Measurements from ENCODE around the gene IL15.
"Not testable (repeated sequence)": the region's sequence is repeated elsewhere in the genome, so short reads cannot be mapped to it uniquely, and the experiment has no call there.

Gene IL15

GRCh38 chr4:141705048-141705746 lies 68.8 kb downstream of the IL15 start:
- DNase-seq: no peak

DNA sequence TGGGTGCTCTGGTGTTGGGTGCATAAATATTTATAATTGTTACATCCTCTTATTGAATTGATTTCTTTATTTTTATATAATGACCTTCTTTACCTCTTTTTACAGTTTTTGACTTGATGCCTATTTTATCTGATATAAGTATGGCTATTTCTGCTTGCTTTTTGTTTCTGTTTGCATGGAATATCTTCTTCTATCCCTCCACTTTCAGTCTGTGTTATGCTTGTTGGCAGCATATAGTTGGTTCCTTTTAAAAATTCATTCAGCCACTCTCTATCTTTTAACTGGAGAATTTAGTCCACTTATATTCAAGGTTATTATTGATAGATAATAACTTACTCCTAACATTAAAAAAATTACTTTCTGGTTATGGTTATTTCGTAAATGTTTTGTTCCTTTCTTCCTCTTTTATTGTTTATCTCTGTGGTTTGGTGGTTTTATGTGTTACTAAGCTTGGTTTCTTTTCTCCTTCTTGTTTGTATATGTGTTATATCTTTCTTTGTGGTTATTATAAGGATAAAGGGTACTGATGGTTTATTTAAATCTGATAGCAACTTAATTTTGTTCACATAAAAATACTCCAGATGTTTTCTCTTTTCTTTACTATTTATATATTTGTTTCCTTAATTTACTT lies 69.5 kb downstream of the IL15 start:
- DNase-seq: no peak

DNA sequence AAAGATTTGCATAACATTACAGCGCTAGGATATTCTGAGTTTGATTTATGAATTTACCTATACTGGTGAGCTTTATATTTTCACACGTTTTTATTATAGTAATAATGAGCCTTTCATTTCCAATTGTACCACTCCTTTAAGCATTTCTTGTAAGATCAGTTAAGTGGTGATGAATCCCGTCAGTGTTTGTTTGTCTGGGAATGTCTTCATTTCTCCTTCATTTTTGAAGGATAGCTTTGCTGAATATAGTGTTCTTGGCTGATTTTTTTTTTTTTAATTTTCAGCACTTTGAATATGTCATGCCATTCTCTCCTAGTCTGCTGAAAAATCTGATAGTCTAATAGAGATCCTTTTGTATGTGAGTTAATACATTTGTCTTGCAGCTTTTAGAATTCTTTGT lies 70.1 kb downstream of the IL15 start:
- no peak for DNase-seq

DNA sequence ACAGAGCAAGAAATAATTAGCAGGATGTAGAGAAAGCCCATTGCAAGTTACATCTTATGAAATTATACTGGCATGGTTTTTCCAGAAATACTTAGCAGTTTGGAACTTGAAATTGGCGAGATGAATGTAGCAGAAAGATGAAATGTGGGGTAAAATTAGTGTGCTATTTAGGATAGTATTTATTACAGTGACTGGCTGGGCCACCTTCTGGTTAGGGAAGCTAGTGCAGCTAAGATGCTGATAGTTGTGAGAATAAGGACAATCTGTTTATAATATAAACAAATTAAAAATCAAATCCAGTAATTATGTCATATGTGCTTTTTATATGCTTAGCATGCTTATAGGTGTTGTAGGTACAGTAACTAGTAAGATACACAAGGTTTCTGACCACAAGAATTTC lies 74.8 kb downstream of the IL15 start:
- DNase-seq: no peak

DNA sequence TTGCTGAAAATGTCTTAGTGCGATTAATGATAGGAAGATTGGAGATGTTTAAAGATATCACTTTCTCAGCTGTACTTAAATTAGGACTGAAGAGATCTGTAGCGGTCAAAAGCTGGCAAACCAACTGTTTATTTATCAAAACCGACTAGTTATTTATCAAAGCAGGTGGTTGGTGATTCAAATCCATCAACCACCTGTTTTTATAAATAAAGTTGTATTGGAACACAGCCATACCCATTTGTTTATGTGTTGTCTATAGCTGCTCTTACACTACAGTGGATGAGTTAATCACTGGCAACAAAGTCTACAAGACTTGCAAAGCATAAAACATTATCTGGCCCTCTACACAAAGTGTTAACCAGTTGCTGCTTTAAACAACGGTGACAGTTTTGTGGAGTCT lies 76.8 kb downstream of the IL15 start:
- no peak for DNase-seq

DNA sequence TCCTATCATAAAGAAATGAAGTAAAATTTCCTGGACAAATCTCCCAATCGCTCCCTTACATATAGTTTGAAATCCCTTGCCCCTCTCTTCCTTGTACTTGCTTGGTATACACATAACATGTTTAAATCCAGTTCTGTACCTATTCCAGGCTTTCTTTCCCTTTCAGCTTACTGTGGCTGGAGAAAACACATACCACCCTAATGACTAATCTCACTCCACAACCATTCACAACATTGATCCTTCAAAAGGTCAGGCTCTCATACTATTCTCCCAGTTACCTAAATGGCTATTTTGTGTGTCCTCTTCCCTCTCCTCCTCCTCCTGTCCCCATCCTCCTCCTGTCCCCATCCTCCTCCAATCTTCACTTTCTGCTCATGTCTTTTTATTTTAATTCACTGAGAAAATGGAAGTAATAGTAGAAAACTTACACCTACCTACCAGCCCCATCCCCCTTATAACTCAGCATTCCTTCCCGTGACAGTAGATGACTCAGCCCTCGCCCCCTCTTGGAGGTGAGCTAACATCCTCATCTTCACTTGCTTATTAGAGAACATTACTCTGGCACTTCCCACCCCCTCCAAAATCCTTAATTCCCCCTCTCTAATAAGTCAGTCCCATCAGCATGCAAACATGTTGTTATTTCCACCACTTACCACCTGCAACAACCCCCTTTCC lies 77.5 kb downstream of the IL15 start:
- no peak for DNase-seq

DNA sequence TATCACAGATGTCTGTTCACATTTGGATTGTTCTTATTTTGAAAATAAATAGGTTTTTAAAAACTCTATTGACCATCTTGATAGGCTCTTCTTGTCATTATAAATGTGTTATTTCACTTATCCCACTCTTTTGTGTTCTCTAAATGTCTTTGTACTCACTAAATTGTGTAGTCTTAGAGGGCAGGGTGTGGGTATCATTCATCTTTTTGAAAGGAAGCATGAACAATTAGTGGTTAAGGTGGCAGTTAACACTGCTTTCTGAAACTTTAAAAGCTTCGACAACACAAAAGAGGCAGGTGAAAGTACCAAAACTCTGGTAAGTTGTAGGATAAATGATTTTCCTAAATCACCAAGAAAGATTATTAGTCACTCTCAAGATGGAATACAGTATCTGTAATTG lies 83.2 kb downstream of the IL15 start:
- DNase-seq: no peak

DNA sequence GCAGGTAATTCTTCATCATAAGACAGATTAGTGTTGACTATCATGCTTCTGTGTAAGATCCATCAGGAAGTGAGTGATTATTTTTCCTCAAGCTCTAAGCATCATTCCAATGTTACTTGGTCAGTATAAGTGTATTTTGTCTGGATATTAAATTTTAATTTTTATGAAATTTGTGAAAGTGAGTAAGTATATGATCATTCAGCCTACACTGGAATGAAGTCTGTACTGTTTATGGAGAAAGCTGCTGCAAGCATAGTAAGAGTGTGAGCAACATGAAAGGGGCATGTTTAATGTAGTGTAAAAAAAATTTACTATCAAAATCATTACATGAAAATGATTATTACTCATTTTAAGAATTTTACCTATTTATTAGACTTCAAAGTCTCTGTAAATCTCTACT lies 84.8 kb downstream of the IL15 start:
- DNase-seq: no peak

- DNase-seq: no peak
These were observed 88.3 kb downstream of the IL15 start for GRCh38 chr4:141724646-141725045.

DNA sequence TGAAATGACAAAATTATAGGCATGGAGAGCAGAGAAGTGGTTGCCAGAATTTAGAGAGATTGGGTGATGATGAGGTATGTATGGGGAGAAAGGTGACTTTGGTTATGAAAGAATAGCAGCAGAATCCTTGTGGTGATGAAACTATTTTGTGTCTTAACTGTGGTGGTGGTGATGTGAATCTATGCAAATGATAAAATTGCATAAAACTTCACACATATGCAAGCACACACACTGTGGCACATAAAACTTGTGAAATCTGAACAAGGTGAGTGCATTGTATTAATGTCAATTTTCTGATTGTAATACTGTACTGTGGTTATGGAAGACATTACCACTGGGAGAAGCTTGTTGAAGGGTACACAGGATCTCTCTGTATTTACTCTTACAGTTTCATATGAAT lies 91.0 kb downstream of the IL15 start:
- no peak for DNase-seq

GRCh38 chr4:141730805-141731204 lies 94.4 kb downstream of the IL15 start:
- no peak for DNase-seq

GRCh38 chr4:141731481-141731880 lies 95.1 kb downstream of the IL15 start:
- DNase-seq: no peak

DNA sequence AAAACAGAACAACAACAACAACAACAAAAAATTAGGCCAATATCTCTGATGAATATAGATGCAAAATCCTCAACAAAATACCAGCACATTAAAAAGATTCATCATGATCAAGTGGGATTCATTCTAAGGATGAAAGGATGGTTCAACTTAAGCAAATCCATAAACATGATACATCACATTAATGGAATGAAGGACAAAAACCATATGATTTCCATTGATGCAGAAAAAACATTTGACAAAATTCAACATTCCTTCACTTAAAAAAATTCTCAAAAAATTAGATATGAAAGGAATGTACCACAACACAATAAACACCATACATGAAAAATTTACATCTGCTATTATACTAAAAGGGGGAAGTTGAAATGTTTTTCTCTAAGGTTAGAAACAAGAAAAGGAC lies 103.3 kb downstream of the IL15 start:
- no peak for DNase-seq

DNA sequence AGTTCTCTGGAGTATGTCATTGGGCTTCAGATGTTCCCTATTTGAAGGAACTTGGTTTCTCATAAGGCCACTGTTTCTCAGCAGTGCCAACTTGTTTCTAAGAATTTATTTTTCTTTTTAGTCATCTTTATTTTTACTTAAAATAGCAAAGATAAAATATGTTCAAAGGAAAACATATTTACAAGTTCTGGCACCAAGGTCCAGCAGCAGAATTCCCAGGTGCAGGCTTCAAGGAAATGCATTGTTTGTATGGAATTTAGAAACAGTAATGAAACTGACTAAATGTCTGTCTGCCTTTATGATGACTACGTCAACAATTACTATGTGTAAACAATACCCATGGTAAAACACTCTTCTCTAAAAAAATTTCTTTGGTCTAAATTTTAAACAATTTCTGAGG lies 109.6 kb downstream of the IL15 start:
- DNase-seq: no peak

GRCh38 chr4:141751806-141752205 lies 115.4 kb downstream of the IL15 start:
- not testable (repeated sequence) for DNase-seq

- no peak for DNase-seq
These were observed 120.9 kb downstream of the IL15 start for GRCh38 chr4:141757287-141757686.

DNA sequence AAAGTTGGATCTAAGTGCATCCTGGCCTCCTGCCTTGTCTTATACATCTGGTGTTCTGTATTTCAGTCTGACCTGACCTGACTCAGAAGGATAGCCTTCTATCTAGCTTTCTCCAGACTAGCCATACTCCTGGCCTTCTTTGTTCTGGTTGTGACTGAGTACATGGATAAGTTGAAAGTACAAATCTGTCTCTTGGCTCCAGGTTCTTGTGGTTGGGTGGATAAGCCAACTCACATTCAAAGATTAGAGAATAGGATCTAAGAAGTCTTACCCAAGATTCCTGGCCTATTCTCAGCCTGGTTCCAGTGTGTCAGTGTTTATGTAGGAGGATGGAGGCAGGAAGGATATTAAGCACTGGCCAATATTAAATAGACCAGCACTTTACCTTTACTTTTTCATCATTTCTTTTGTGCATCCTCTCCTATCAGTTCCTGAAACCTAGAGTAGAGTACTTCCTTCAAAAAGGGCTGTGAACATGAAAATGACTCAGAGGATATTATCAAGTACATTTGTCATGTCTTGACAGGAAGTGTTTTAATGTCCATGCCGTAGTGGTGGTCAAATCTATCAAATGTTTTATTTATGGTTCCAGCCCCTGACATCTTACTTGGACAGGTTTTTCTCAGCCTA lies 123.5 kb downstream of the IL15 start:
- no peak for DNase-seq

- no peak for DNase-seq
These were observed 125.5 kb downstream of the IL15 start for GRCh38 chr4:141761926-141762325.

- DNase-seq: no peak
These were observed 127.0 kb downstream of the IL15 start for GRCh38 chr4:141763374-141763773.

GRCh38 chr4:141768954-141769353 lies 132.6 kb downstream of the IL15 start:
- no peak for DNase-seq

DNA sequence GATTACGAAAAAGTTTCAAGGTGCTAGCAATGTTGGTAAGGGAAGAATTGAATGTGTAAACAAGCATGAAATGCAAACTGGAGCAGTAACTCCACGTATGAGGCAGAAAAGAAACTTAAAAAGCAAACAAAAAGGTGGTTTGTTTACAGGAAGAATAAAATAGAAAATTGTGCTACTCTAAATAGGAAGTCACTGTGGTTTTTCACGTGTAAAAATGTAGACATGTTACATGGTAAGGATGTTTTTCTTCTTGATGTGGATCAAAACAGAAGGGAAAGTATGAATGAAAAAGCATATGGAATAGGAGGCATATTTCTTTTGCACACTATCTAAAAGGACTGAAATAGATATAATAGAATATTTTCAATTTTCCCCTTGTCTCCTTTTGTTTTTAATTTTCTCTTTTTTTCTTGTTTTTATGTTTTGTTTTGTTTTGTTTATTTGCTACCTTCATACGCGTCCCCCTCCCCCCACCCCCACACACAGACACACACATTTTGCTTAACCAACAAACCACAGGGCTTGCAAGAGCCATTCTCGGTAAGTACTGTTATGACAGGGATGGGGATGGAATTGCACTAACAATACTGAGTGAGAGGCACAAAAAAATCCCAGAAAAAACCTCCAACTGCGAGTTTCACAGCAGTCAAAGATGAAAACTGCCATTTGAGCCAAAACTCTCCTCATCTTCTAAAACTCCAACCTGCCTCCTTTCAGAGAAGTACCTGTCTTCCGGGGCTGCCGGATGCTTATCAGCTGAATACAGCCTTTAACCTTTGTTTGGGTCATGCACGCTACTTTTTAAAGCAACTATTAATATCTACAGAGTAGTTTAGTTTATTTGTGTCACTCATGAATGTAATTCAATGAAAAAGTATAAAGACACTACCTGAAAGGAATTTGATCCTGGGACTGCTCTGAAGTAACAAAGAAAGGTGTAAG lies 135.8 kb downstream of the IL15 start:
- DNase-seq: no peak

GRCh38 chr4:141772838-141773237 lies 136.5 kb downstream of the IL15 start:
- DNase-seq: no peak

GRCh38 chr4:141782205-141782604 lies 145.8 kb downstream of the IL15 start:
- DNase-seq: no peak
